ENCODE results near the gene CSH2.

Gene CSH2

GRCh38 chr17:63914471-63914870 is 41.0 kb upstream of the CSH2 start:
- no peak for TF ChIP-seq TAF1 (IDR thresholded peaks at IDR 0.05; ENCODE audit: borderline replicate concordance, insufficient read depth, low read length)
- no peak for TF ChIP-seq SIN3A (IDR thresholded peaks at IDR 0.05; ENCODE audit: borderline replicate concordance, insufficient read depth, low read length)
- TF ChIP-seq POLR2AphosphoS5 (IDR thresholded peaks at IDR 0.05; ENCODE audit: low read depth, low read length) = no peak
- no peak for TF ChIP-seq REST (IDR thresholded peaks at IDR 0.05; ENCODE audit: insufficient read depth in 1 of 2, low read depth in 2 of 2, low read length in 2 of 2)
- no peak for TF ChIP-seq FOXP2 (optimal IDR thresholded peaks at IDR 0.05; ENCODE audit: borderline replicate concordance, extremely low read depth, extremely low read length, insufficient read depth)

GRCh38 chr17:63911657-63912100 is 38.2 kb upstream of the CSH2 start:
- TF ChIP-seq TAF1 (IDR thresholded peaks at IDR 0.05; ENCODE audit: borderline replicate concordance, insufficient read depth, low read length) = no peak
- TF ChIP-seq SIN3A (IDR thresholded peaks at IDR 0.05; ENCODE audit: borderline replicate concordance, insufficient read depth, low read length) = no peak
- no peak for TF ChIP-seq POLR2AphosphoS5 (IDR thresholded peaks at IDR 0.05; ENCODE audit: low read depth, low read length)
- no peak for TF ChIP-seq REST (IDR thresholded peaks at IDR 0.05; ENCODE audit: insufficient read depth in 1 of 2, low read depth in 2 of 2, low read length in 2 of 2)
- TF ChIP-seq FOXP2 (optimal IDR thresholded peaks at IDR 0.05; ENCODE audit: borderline replicate concordance, extremely low read depth, extremely low read length, insufficient read depth) = no peak

GRCh38 chr17:63911041-63911635 is 37.7 kb upstream of the CSH2 start, which contains the start of gene CSHL1:
TSS of gene CSHL1 (minus strand) at chr17:63911258. CDS start at chr17:63911196, 62 bp downstream.
- TF ChIP-seq TAF1 (IDR thresholded peaks at IDR 0.05; ENCODE audit: borderline replicate concordance, insufficient read depth, low read length) (no peak), FOXP2 (optimal IDR thresholded peaks at IDR 0.05; ENCODE audit: borderline replicate concordance, extremely low read depth, extremely low read length, insufficient read depth) (no peak), REST (IDR thresholded peaks at IDR 0.05; ENCODE audit: insufficient read depth in 1 of 2, low read depth in 2 of 2, low read length in 2 of 2) (no peak)

GRCh38 chr17:63910096-63910495 is 36.6 kb upstream of the CSH2 start:
- TF ChIP-seq SIN3A (IDR thresholded peaks at IDR 0.05; ENCODE audit: borderline replicate concordance, insufficient read depth, low read length) (no peak), POLR2AphosphoS5 (IDR thresholded peaks at IDR 0.05; ENCODE audit: low read depth, low read length) (no peak), REST (IDR thresholded peaks at IDR 0.05; ENCODE audit: insufficient read depth in 1 of 2, low read depth in 2 of 2, low read length in 2 of 2) (no peak), TAF1 (IDR thresholded peaks at IDR 0.05; ENCODE audit: borderline replicate concordance, insufficient read depth, low read length) (no peak), FOXP2 (optimal IDR thresholded peaks at IDR 0.05; ENCODE audit: borderline replicate concordance, extremely low read depth, extremely low read length, insufficient read depth) (no peak)
